HG02981 (cell line): ENCODE measurements around the gene GRIK4.

Experiments used
- ATAC-seq: cut with Tn5 transposase; IDR thresholded peaks from one replicate; pipeline ENCODE4 v1.9.1; 2021; ENCODE audit warnings: mild to moderate bottlenecking, moderate library complexity; ENCODE audit not compliant: unreplicated experiment

GRIK4 gene

GRCh38 chr11:120797143-120797542, 285.6 kb downstream of the GRIK4 start:
- ATAC-seq = no peak

GRCh38 chr11:120798854-120799253, 287.3 kb downstream of the GRIK4 start:
- ATAC-seq = no peak

- no peak for ATAC-seq
Measured at GRCh38 chr11:120800206-120800605, 288.7 kb downstream of the GRIK4 start.

- peak; percentile 64 for ATAC-seq
Measured at GRCh38 chr11:120801801-120802689, 290.5 kb downstream of the GRIK4 start.

GRCh38 chr11:120805960-120806555, 294.5 kb downstream of the GRIK4 start:
- ATAC-seq = no peak

GRCh38 chr11:120807414-120808150, 296.0 kb downstream of the GRIK4 start:
- no peak for ATAC-seq

GRCh38 chr11:120808616-120809050, 297.1 kb downstream of the GRIK4 start:
- ATAC-seq = no peak

GRCh38 chr11:120810251-120810650, 298.7 kb downstream of the GRIK4 start:
- ATAC-seq = no peak

- no peak for ATAC-seq
Measured at GRCh38 chr11:120811199-120811598, 299.7 kb downstream of the GRIK4 start.

GRCh38 chr11:120811731-120812130, 300.2 kb downstream of the GRIK4 start:
- ATAC-seq = no peak

GRCh38 chr11:120814531-120815318, 303.2 kb downstream of the GRIK4 start:
- no peak for ATAC-seq

GRCh38 chr11:120815319-120816100, 304.0 kb downstream of the GRIK4 start:
- ATAC-seq = no peak

GRCh38 chr11:120816176-120816575, 304.6 kb downstream of the GRIK4 start:
- no peak for ATAC-seq

GRCh38 chr11:120816711-120817110, 305.2 kb downstream of the GRIK4 start:
- no peak for ATAC-seq

GRCh38 chr11:120817158-120817557, 305.6 kb downstream of the GRIK4 start:
- ATAC-seq = no peak

- no peak for ATAC-seq
Measured at GRCh38 chr11:120818097-120818496, 306.5 kb downstream of the GRIK4 start.

GRCh38 chr11:120819003-120819402, 307.5 kb downstream of the GRIK4 start:
- ATAC-seq = no peak

GRCh38 chr11:120819437-120820365, 308.2 kb downstream of the GRIK4 start:
- ATAC-seq = no peak

GRCh38 chr11:120823159-120823558, 311.6 kb downstream of the GRIK4 start:
- no peak for ATAC-seq
